K562 (cell line): Measurements from ENCODE around the gene THAP11. TPM values are rescaled to one million over a fixed set of nuclear protein-coding genes. Genes with fewer than 3 reads are reported as not detected.

Experiments used
- CBFA2T2 ChIP-seq: fragments of 450-650 bp; conservative IDR thresholded peaks from 2 replicates; pipeline ENCODE4 v1.6.1; 2017; ENCODE audit warnings: mild to moderate bottlenecking
- CXXC5 ChIP-seq: fragments of 250-450 bp; sonication (Bioruptor Pico); IDR thresholded peaks from 2 replicates; pipeline ENCODE4 v1.8.0; 2022; ENCODE audit warnings: inconsistent platforms, mild to moderate bottlenecking, moderate library complexity
- EWSR1 ChIP-seq: fragments of 450-650 bp; IDR thresholded peaks from 2 replicates; pipeline ENCODE4 v1.6.1; 2018; ENCODE audit warnings: borderline replicate concordance, mild to moderate bottlenecking, low read depth, moderate library complexity; ENCODE audit not compliant: partially characterized antibody
- FIP1L1 ChIP-seq: fragments of 200-400 bp; formaldehyde crosslinking; IDR thresholded peaks from 2 replicates; pipeline ENCODE4 v1.6.1; 2018; ENCODE audit warnings: mild to moderate bottlenecking, low read depth, low read length; ENCODE audit not compliant: poor library complexity, severe bottlenecking
- IFI16 ChIP-seq: fragments of 250-450 bp; sonication (Bioruptor Pico); IDR thresholded peaks from 2 replicates; pipeline ENCODE4 v2.1.2; 2022; ENCODE audit warnings: mild to moderate bottlenecking, inconsistent platforms
- KAT7 ChIP-seq: sonication (generic); formaldehyde crosslinking; IDR thresholded peaks from 2 replicates; pipeline ENCODE4 v1.8.0; 2022; ENCODE audit warnings: missing genetic modification reagents, mild to moderate bottlenecking, borderline replicate concordance
- L3MBTL2 ChIP-seq: fragments of 450-650 bp; IDR thresholded peaks from 2 replicates; pipeline ENCODE4 v1.6.1; 2016; ENCODE audit warnings: mild to moderate bottlenecking, moderate library complexity
- NFIC ChIP-seq: fragments of 450-650 bp; IDR thresholded peaks from 2 replicates; pipeline ENCODE4 v1.6.1; 2017; ENCODE audit warnings: mild to moderate bottlenecking, inconsistent platforms
- SREBF1 ChIP-seq: fragments of 150-350 bp; IDR thresholded peaks from 2 replicates; pipeline ENCODE4 v1.6.1; 2014; ENCODE audit warnings: antibody characterized with exemption, low read depth, low read length, borderline replicate concordance
- ZNF124 ChIP-seq: sonication (generic); formaldehyde crosslinking; IDR thresholded peaks from 2 replicates; pipeline ENCODE4 v1.8.1; 2022; ENCODE audit warnings: missing genetic modification reagents
- ZNF449 ChIP-seq: fragments of 250-450 bp; sonication (Bioruptor Pico); IDR thresholded peaks from 2 replicates; pipeline ENCODE4 v1.8.0; 2022; ENCODE audit warnings: moderate library complexity, mild to moderate bottlenecking, inconsistent platforms
- ZNF551 ChIP-seq: fragments of 250-450 bp; sonication (Bioruptor Pico); IDR thresholded peaks from 2 replicates; pipeline ENCODE4 v1.5.0; 2021; ENCODE audit warnings: mild to moderate bottlenecking, moderate library complexity
- ZNF57 ChIP-seq: fragments of 450-650 bp; formaldehyde crosslinking; IDR thresholded peaks from 2 replicates; pipeline ENCODE4 v1.4.0; 2020; ENCODE audit warnings: mild to moderate bottlenecking, moderate library complexity
- ZNF592 ChIP-seq: fragments of 450-650 bp; IDR thresholded peaks from 2 replicates; pipeline ENCODE4 v1.6.1; 2017; ENCODE audit warnings: antibody characterized with exemption, mild to moderate bottlenecking
- ZNF696 ChIP-seq: fragments of 250-450 bp; sonication (Bioruptor Pico); conservative IDR thresholded peaks from 2 replicates; pipeline ENCODE4 v1.4.0; 2020; ENCODE audit warnings: mild to moderate bottlenecking, moderate library complexity
- ZNF699 ChIP-seq: fragments of 250-450 bp; sonication (Bioruptor Pico); IDR thresholded peaks from 2 replicates; pipeline ENCODE4 v1.8.0; 2021; ENCODE audit warnings: mild to moderate bottlenecking, moderate library complexity; ENCODE audit not compliant: insufficient replicate concordance
- ZNF785 ChIP-seq: fragments of 250-450 bp; sonication (Bioruptor Pico); IDR thresholded peaks from 2 replicates; pipeline ENCODE4 v1.4.0; 2020; ENCODE audit warnings: mild to moderate bottlenecking
- polyA plus RNA-seq, 8 experiments: library from polyadenylated mRNA; depleted of rRNA in 4 of 8; stranded (reverse) in 5 of 8; unstranded in 3 of 8; fragments of >200 nt; fragmentation: Nextera tagmentation in 2 of 8; fragmentation: Illumina TruSeq in 1 of 8; extraction: Ambion mirVana in 2 of 8; extraction: Trizol in 1 of 8; gene quantifications; 2 replicates each; pipeline versions ENCODE4 v1.2.1 to v1.2.3, GENCODE V29; 2011 to 2014; ENCODE audit warnings: inconsistent platforms in 1 of 8, missing spikeins in 1 of 8
- total RNA-seq, 7 experiments: library from RNA; depleted of rRNA in 6 of 7; stranded (reverse); fragments of >200 nt in 6 of 7; fragmentation: Illumina TruSeq in 2 of 7; extraction: Trizol in 2 of 7; gene quantifications; 2 replicates each; pipeline versions ENCODE4 v1.2.1 to v1.2.3, GENCODE V29; 2011 to 2021; ENCODE audit warnings: low replicate concordance in 1 of 7
- TF ChIP-seq, protein P1 (sequence below): fragments of 450-650 bp; IDR thresholded peaks from 2 replicates; pipeline ENCODE4 v1.6.1; 2016; ENCODE audit warnings: borderline replicate concordance
- TF ChIP-seq, protein P2 (sequence below): IDR thresholded peaks from 2 replicates; pipeline ENCODE4 v1.6.1; 2016; ENCODE audit warnings: missing genetic modification characterization, missing compliant biosample characterization

THAP11 gene
- total and polyA plus RNA-seq, 9 of the 15 experiments (the other 6 are each of a cell fraction or from before 2014, with no cell fraction given), result 2.4 to 31.6 (median 21.4) TPM

GRCh38 chr16:67872631-67873434, 30.7 kb downstream of the THAP11 start, which contains the start of gene EDC4 (continued):
- TF ChIP-seq, protein P1, sequence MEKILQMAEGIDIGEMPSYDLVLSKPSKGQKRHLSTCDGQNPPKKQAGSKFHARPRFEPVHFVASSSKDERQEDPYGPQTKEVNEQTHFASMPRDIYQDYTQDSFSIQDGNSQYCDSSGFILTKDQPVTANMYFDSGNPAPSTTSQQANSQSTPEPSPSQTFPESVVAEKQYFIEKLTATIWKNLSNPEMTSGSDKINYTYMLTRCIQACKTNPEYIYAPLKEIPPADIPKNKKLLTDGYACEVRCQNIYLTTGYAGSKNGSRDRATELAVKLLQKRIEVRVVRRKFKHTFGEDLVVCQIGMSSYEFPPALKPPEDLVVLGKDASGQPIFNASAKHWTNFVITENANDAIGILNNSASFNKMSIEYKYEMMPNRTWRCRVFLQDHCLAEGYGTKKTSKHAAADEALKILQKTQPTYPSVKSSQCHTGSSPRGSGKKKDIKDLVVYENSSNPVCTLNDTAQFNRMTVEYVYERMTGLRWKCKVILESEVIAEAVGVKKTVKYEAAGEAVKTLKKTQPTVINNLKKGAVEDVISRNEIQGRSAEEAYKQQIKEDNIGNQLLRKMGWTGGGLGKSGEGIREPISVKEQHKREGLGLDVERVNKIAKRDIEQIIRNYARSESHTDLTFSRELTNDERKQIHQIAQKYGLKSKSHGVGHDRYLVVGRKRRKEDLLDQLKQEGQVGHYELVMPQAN, result 0 out of 2 replicates have a peak, but pooled peaks have one; percentile 33
- TF ChIP-seq, protein P2, sequence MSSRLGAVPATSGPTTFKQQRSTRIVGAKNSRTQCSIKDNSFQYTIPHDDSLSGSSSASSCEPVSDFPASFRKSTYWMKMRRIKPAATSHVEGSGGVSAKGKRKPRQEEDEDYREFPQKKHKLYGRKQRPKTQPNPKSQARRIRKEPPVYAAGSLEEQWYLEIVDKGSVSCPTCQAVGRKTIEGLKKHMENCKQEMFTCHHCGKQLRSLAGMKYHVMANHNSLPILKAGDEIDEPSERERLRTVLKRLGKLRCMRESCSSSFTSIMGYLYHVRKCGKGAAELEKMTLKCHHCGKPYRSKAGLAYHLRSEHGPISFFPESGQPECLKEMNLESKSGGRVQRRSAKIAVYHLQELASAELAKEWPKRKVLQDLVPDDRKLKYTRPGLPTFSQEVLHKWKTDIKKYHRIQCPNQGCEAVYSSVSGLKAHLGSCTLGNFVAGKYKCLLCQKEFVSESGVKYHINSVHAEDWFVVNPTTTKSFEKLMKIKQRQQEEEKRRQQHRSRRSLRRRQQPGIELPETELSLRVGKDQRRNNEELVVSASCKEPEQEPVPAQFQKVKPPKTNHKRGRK (tag), result no peak
- no peak for TF ChIP-seq ZNF124 (CRISPR knock-in tag)
- TF ChIP-seq L3MBTL2, result peak; percentile 80
- TF ChIP-seq ZNF785 (CRISPR knock-in tag), result no peak
- peak; percentile 92 for TF ChIP-seq CXXC5 (CRISPR knock-in tag)
- TF ChIP-seq NFIC, result peak; percentile 68
- TF ChIP-seq FIP1L1, result peak; percentile 99
- TF ChIP-seq ZNF57 (CRISPR knock-in tag), result 0 out of 2 replicates have a peak, but pooled peaks have one; percentile 47
- no peak for TF ChIP-seq ZNF551 (CRISPR knock-in tag)
- no peak for TF ChIP-seq IFI16 (CRISPR knock-in tag)
- TF ChIP-seq KAT7 (CRISPR knock-in tag), result peak; percentile 96
- TF ChIP-seq ZNF592, result 0 out of 2 replicates have a peak, but pooled peaks have one; percentile 16
- no peak for TF ChIP-seq SREBF1
- no peak for TF ChIP-seq EWSR1
- no peak for TF ChIP-seq ZNF699 (CRISPR knock-in tag)
- TF ChIP-seq ZNF449 (CRISPR knock-in tag), result no peak
- TF ChIP-seq ZNF696, result no peak
- no peak for TF ChIP-seq CBFA2T2
